Muscle layer of colon (tissue), 2 donors: ENCODE results near the gene ATP6V1A.

Experiments
- H3K27ac ChIP-seq: one replicate; pipeline ENCODE4 v1.7.0; 2013; ENCODE audit warnings: low read depth, mild to moderate bottlenecking, low read length, moderate library complexity
- H3K27me3 ChIP-seq, 2 donors: one replicate each; pipeline ENCODE4 v1.7.0; 2013; ENCODE audit warnings: low read length in 2 of 2, mild to moderate bottlenecking in 2 of 2; ENCODE audit not compliant: insufficient read depth in 2 of 2, control insufficient read depth in 1 of 2
- H3K36me3 ChIP-seq: one replicate; pipeline ENCODE4 v1.7.0; 2013; ENCODE audit warnings: mild to moderate bottlenecking, low read length; ENCODE audit not compliant: insufficient read depth
- H3K4me1 ChIP-seq: one replicate; pipeline ENCODE4 v1.7.0; 2013; ENCODE audit warnings: mild to moderate bottlenecking, low read length; ENCODE audit not compliant: insufficient read depth
- H3K4me3 ChIP-seq, 2 donors: one replicate each; pipeline ENCODE4 v1.7.0; 2013; ENCODE audit warnings: low read length in 2 of 2, low read depth in 1 of 2, mild to moderate bottlenecking in 1 of 2, moderate library complexity in 1 of 2
- H3K9ac ChIP-seq: one replicate; pipeline ENCODE4 v1.7.0; 2013; ENCODE audit warnings: low read length
- H3K9me3 ChIP-seq: one replicate; pipeline ENCODE4 v1.7.0; 2013; ENCODE audit warnings: mild to moderate bottlenecking, low read length
- donor health status: abdominal sarcoma.
- donor health status: Adenocarcinoma of cecum.

ATP6V1A gene

DNA sequence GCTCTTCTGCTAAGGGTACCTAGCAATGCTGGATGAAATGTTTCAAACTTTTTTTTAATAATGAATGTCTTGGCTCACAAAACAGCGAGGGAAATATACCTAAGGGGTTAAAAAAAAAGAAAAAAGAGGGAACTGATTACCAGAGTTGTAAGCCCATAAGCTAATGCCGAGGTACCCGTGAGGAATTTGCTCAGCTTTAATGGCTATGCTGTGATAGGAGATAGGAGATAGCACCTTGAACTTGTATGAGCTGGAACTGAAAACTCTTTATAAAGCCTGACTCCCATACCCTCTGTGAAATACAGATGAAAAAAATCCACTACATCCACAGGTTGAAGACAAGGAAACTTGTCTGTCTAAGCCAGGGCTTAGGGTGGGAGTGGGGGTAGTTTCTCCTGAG is 105.7 kb downstream of the ATP6V1A start:
- no peaks in the 10 kb centered on the region for H3K4me1 ChIP-seq
- H3K27me3 ChIP-seq, result no peaks in the 10 kb centered on the region
- H3K36me3 ChIP-seq, result no peaks in the 10 kb centered on the region
- no peak overlapping the region for H3K27ac ChIP-seq
- no peak overlapping the region for H3K9ac ChIP-seq
- H3K4me3 ChIP-seq, result no peak overlapping the region
- H3K9me3 ChIP-seq, result no peaks in the 10 kb centered on the region
